HG03066 (cell line): ENCODE measurements around the gene HECW1.

Experiments used
- ATAC-seq: cut with Tn5 transposase; IDR thresholded peaks from one replicate; pipeline ENCODE4 v1.9.1; 2021; ENCODE audit warnings: low read depth; ENCODE audit not compliant: unreplicated experiment

Gene HECW1

DNA sequence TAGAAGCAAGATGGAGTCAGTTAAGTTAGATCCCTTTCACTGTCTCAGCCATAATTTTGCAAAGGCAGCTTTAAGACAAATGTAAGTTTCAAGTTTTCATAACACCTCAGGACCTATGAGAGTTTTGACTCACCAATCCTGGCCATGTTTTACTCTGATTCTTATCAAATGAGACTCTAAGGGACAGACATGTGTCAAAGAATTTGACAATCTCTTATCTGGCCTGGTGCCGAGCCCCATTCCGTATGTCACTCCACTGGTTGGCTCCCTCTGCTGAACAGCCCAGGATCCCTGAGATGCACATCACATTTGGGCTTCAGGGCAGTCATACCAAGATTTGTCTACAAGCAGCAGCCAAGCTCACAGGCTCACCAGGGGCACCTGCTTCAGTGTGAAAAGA, 282.9 kb downstream of the HECW1 start:
- no peak for ATAC-seq

DNA sequence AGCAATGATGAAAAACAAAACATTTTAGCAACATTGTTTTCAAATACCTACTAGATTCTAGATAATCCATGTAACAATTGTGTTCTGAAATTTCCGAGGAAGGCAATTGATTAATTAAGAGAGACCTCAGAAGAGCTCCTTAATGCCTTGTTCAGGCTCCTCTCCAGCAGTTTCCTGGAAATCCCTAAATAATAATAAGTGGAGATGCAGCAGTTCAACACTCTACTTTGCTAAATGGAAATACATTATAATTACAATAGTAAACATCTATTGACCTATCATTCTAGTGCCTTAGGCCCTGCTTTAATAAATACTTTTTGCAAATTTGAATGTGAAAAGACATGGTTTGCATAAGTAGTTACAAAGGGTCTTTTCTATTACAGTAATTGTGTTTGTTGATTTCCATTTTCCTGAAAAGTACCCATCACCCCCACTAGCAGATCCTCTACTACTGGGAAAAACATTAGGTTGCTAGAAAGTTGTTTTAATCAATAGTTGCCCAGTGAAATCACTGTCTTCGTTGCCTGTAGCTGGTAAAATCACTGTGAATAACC, 283.8 kb downstream of the HECW1 start:
- no peak for ATAC-seq

GRCh38 chr7:43398831-43399230, 286.4 kb downstream of the HECW1 start:
- ATAC-seq: no peak

DNA sequence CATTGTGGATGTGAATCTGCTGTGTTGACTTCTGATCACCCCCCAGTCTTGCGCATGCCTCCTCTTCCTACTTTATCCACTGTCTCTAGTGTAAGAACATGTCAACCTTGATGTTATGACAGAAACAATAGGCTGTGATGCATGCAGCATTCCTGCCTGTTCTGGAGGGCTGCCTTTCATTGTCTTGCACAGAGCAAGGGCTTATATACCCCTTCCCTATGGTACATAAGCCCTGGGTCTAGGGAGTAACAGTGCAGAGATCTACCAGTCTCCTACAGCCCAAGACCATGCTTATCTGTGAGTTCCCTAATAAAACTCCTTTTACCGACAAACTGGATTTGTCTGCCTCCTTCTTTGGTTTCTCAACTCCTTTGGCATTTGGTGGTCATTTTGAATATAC, 293.5 kb downstream of the HECW1 start:
- ATAC-seq: no peak

DNA sequence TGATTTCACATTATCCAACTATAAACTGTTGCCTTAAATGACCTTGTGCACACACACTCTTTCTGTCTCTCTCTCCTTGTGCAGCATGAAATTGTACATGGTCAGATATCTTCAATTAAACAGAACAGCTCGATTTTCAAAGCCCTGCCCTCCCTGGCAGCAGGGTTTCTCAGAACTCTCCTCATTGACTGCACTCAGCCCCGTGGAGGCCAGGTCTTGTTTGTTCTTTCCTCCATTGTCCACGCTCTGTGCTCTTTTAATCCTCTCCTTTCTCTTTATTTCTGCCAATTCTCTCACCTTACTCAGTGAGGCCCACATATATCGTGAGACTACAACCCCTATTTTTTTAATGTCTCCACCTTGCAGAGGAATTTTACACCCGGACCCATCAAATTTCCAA, 294.5 kb downstream of the HECW1 start:
- no peak for ATAC-seq

DNA sequence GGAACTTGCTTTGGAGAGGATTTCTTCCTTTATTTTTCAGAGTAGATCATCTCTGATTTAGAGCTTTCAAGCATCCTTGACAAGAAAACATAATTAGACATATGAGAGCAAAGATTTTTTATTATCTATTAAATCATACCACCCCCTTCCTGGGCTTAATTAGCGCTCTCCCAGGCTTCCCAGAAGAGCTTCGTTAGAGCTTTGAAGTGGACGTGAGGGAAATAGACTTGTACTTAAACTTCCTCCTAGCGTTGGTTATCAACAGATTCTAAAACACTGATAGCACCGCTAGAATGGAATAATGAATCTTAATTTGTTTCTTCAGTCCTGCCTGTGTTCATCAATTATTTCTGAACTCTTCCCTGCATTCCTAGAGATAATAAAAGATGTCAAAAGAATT, 296.5 kb downstream of the HECW1 start:
- ATAC-seq: no peak

DNA sequence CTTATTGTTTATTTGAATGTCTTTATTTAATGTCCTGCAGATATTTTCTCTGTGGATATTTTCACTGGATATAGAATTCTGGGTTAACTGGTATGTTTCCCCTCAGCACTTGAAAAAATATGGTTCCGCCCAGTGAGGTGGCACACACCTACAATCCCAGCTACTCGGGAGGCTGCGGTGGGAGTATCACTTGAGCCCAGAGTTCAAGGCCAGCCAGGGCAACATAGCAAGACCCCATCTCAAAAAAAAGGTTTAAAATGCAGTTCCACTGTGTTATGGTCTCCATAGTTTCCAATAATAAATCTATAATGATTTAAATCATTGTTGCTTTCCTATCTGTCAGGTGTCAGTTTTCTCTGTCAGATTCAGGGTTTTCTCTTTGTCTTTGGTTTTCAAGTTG, 305.0 kb downstream of the HECW1 start:
- ATAC-seq: no peak

- ATAC-seq: no peak
Measured at GRCh38 chr7:43430411-43430810, 318.0 kb downstream of the HECW1 start.

GRCh38 chr7:43431020-43431595, 318.7 kb downstream of the HECW1 start:
- no peak for ATAC-seq

- no peak for ATAC-seq
Measured at GRCh38 chr7:43433639-43434038, 321.2 kb downstream of the HECW1 start.

- ATAC-seq: no peak
Measured at GRCh38 chr7:43437001-43437400, 324.6 kb downstream of the HECW1 start.

DNA sequence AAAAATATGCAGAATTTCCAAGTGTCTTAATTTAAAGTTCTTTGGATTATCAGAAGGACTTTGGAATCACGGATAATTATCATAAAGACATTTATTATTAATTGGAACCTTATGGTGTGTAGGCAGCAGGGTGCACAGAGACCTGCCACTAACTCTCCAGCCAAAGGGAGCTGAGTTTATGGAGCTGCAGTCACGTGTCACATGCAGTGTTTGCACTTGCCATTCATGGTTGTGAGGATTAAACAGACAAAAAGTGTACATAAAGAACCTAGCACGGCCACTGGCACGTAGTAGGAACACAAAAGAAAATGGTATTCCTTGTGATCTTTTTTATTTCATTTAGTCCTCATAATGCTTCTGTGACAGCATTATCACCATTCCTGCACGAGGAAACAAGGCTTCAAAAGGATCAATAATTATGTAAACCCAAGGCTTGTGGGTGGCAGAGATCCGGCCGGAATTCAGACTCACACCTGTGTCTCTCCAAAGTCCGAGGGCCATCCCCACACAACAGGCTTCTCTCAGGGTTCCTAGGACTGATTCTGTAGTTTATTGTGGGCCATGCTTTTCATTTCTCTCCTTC, 326.5 kb downstream of the HECW1 start:
- ATAC-seq: no peak

- no peak for ATAC-seq
Measured at GRCh38 chr7:43439631-43440401, 327.4 kb downstream of the HECW1 start.

DNA sequence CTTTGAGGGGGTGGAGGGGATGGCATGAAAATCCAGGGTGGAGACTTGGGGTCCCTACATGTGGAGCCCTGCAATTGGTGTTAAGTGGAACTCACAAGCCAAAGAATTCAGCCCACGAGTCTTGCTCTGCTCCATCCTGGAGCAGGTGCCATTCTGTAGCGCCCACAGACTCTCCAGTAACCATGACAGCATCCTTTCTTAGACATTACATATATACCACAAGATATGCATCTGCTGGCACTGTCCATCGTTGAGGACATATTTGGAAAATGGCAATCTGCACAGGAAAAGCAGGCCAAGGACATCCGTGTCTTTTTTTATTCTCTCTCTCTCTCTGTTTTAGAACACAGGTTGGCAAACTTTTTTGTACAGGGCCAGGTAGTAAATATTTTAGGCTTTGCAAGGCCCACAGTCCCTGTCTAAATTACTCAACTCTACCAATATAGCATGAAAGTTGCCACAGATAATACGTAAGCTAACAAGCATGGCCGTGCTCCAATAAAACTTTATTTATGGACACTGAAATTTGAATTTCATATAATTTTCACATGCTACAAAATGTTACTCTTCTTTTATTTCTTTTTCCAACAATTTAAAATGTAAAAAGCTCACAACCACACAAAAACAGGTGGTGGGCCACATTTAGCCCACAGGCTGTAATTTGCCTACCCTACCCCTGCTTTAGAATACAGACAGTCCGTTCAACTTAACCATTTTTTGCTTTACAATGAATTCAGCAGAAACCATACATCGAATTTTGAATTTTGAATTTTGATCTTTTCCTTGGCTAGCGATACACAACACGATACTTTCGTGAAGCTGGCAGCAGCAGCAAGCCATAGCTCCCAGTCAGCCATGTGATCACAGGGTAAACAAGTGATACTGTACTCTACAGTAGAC, 329.0 kb downstream of the HECW1 start:
- ATAC-seq: no peak

DNA sequence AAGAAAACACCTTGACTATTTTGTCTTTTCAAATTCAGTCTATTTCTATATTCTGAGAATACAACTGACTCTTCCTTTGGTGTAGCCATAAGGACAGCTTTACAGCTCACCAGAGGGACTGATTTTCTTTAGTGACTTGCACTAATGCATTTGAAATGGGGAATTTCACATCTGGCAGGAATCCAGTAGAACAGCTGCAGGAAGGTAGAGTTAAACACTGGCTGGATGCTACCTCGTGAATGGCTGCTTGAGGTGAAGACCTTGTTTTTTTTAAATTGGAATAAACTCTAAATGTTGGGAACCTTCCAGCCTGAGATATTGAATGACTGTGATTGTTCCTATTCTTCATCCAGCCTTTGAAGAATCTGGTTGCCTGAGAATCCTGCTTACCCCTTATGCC, 330.9 kb downstream of the HECW1 start:
- no peak for ATAC-seq

- no peak for ATAC-seq
Measured at GRCh38 chr7:43444711-43445578, 332.5 kb downstream of the HECW1 start.

- no peak for ATAC-seq
Measured at GRCh38 chr7:43449577-43449976, 337.1 kb downstream of the HECW1 start.

DNA sequence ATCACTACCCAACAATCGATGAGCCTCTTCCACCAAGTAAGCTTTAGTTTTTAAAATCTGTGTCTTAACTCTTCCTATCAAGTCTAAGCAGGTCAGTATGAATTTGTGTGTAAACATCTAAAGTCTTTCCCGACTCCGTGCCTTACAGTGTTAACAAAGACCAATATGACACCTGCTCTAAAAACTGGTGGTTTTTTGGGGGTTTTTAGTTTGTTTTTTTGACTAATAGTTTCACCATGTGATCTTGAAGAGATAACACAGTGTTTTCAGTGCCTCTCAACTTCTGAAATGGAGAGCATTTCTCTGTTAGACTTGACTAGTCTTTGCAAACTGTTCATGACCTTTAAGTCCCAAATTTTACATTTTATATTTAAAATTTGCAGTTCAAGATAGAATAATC, 338.4 kb downstream of the HECW1 start:
- ATAC-seq: no peak

GRCh38 chr7:43454936-43455518, 342.6 kb downstream of the HECW1 start:
- peak; percentile 63 for ATAC-seq

- no peak for ATAC-seq
Measured at GRCh38 chr7:43456200-43456599, 343.8 kb downstream of the HECW1 start.
